Chondrocyte (in vitro differentiated cells): ENCODE measurements around the gene ING3. TPM values are rescaled to one million over a fixed set of nuclear protein-coding genes. Genes with fewer than 3 reads are reported as not detected.
A peak's percentile ranks its signal among the peaks of the same experiment; 100 is the strongest.

Experiments
- DNase-seq: peaks from one replicate; pipeline ENCODE4 v3.0.0; 2021; ENCODE audit warnings: mixed read lengths, low spot score
- H3K27ac Mint-ChIP-seq: one replicate; pipeline ENCODE4 v1.8.0; 2021; ENCODE audit warnings: mild to moderate bottlenecking, moderate library complexity, mixed read lengths; ENCODE audit not compliant: unreplicated experiment
- H3K27me3 Mint-ChIP-seq: 2 replicates; pipeline ENCODE4 v1.8.0; 2021; ENCODE audit warnings: low read depth, mixed read lengths
- H3K36me3 Mint-ChIP-seq: 2 replicates; pipeline ENCODE4 v1.8.0; 2021; ENCODE audit warnings: low read depth, mixed read lengths
- H3K4me1 Mint-ChIP-seq: 2 replicates; pipeline ENCODE4 v1.8.0; 2021; ENCODE audit warnings: low read depth, mild to moderate bottlenecking, mixed read lengths
- H3K4me3 Mint-ChIP-seq: one replicate; pipeline ENCODE4 v1.8.0; 2021; ENCODE audit warnings: mild to moderate bottlenecking, moderate library complexity, mixed read lengths; ENCODE audit not compliant: unreplicated experiment
- H3K9me3 Mint-ChIP-seq: 2 replicates; pipeline ENCODE4 v1.8.0; 2021; ENCODE audit warnings: low read depth, mixed read lengths
- total RNA-seq: library from RNA; stranded (reverse); gene quantifications from 3 replicates; pipeline ENCODE4 v1.2.1, GENCODE V29; 2021
- TF ChIP-seq, protein P1 (sequence below): fragments of 200-600 bp; sonication (generic); IDR thresholded peaks from 2 replicates; pipeline ENCODE4 v1.5.0; 2021; ENCODE audit warnings: antibody characterized with exemption, mild to moderate bottlenecking, moderate library complexity

The ING3 gene
- total RNA-seq, 1 donor from 2014 or later: 14.2 TPM

DNA sequence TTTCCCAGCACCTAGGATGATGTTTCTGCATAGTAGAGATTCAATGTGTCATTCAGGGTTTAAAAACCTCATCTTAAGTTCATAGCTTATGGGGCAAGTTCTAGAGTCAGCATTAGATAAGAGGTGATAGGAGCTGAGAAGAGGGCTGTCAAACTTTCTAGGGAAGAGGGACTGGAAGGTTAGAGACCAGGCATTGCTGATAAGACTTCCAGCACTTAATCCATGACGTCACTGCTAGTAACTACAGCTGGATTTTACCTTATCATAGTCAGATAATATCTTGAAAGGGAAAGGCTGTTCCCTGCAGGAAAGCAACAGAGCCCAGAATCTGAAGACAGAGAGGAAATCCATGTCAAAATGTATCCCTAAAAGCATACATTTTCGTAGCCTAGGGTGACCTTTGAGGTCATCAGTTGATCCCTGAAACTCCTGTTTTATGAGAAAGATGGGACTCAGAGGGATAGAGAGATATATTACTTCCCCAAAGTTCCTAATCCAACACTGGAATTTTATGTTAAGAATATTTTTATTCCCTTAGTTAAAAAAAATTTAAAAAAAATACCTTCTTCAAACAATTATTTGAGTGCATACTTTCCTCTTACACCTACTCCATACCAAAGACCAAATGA, 34.7 kb downstream of the ING3 start:
- H3K27ac Mint-ChIP-seq: no peak overlapping the region
- H3K27me3 Mint-ChIP-seq: no peaks in the 10 kb centered on the region
- H3K4me1 Mint-ChIP-seq: peaks cover 32% of the 10 kb centered on the region
- H3K4me3 Mint-ChIP-seq: no peak overlapping the region
- H3K36me3 Mint-ChIP-seq: no peaks in the 10 kb centered on the region
- TF ChIP-seq, protein P1, sequence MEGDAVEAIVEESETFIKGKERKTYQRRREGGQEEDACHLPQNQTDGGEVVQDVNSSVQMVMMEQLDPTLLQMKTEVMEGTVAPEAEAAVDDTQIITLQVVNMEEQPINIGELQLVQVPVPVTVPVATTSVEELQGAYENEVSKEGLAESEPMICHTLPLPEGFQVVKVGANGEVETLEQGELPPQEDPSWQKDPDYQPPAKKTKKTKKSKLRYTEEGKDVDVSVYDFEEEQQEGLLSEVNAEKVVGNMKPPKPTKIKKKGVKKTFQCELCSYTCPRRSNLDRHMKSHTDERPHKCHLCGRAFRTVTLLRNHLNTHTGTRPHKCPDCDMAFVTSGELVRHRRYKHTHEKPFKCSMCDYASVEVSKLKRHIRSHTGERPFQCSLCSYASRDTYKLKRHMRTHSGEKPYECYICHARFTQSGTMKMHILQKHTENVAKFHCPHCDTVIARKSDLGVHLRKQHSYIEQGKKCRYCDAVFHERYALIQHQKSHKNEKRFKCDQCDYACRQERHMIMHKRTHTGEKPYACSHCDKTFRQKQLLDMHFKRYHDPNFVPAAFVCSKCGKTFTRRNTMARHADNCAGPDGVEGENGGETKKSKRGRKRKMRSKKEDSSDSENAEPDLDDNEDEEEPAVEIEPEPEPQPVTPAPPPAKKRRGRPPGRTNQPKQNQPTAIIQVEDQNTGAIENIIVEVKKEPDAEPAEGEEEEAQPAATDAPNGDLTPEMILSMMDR: no peak
- DNase-seq: no peak
- no peaks in the 10 kb centered on the region for H3K9me3 Mint-ChIP-seq

GRCh38 chr7:120985839-120986238, 35.3 kb downstream of the ING3 start:
- Mint-ChIP-seq H3K27ac (no peak overlapping the region), H3K36me3 (no peaks in the 10 kb centered on the region), H3K27me3 (no peaks in the 10 kb centered on the region), H3K4me3 (no peak overlapping the region), H3K9me3 (no peaks in the 10 kb centered on the region), H3K4me1 (peaks cover 38% of the 10 kb centered on the region)
- TF ChIP-seq, protein P1: no peak
- no peak for DNase-seq

DNA sequence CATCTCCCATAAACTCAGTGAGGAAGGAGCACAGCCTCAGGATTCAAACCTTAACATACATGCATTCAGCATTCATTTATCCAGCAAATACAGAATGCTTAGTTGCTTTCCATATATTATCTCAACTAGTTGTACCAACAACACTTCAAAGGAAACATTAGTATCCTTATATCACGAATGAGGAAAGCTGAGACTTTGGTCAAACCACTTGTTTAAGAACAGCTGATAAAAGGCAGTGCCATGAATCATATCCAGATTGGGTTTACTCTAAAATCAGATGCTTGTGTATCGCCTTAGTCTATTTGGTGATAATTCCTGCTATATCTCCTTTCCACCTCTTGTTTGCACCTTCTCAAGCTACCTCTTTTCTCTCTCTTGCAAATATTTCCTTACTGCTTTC, 36.1 kb downstream of the ING3 start:
- Mint-ChIP-seq H3K36me3 (no peaks in the 10 kb centered on the region), H3K4me3 (no peak overlapping the region), H3K27me3 (no peaks in the 10 kb centered on the region), H3K4me1 (peaks cover 46% of the 10 kb centered on the region), H3K27ac (no peak overlapping the region), H3K9me3 (no peaks in the 10 kb centered on the region)
- DNase-seq: no peak
- TF ChIP-seq, protein P1: no peak

DNA sequence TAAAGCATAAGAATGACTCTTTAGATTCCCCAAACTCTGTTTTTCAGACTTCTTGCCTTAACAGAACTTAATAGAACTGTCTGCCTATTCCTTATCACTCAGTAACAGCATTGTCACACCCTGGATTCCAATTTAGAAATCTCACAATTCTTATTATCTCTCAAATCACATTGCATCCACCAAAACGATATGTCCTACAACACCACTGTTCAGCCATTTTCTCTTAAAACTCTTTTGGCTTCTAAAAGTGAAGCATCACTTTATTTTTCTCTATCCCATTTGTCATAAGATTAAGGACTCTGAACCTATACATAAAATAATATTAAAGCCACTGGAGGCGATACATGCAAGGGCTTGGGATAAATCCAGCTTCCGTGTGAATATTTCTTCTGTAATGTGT, 36.7 kb downstream of the ING3 start:
- Mint-ChIP-seq H3K36me3 (no peaks in the 10 kb centered on the region), H3K27me3 (no peaks in the 10 kb centered on the region), H3K4me3 (no peak overlapping the region), H3K9me3 (no peaks in the 10 kb centered on the region), H3K27ac (no peak overlapping the region), H3K4me1 (peaks cover 47% of the 10 kb centered on the region)
- TF ChIP-seq, protein P1: no peak
- no peak for DNase-seq

- Mint-ChIP-seq H3K4me3 (peak overlapping the region; percentile 76), H3K27ac (peak overlapping the region; percentile 84), H3K27me3 (no peaks in the 10 kb centered on the region), H3K9me3 (no peaks in the 10 kb centered on the region), H3K4me1 (peaks cover 53% of the 10 kb centered on the region), H3K36me3 (no peaks in the 10 kb centered on the region)
- peak; percentile 86 for DNase-seq
- TF ChIP-seq, protein P1: peak; percentile 99
Measured at GRCh38 chr7:120987683-120988590, 37.4 kb downstream of the ING3 start.
